Endothelial cell of umbilical vein (primary cell): ENCODE data around the gene UBE2E2. TPM values are rescaled to one million over a fixed set of nuclear protein-coding genes. Genes with fewer than 3 reads are reported as not detected.

Experiments used
- BruUV-seq: library from RNA; stranded (reverse); fragments of 400-500 nt; replicated peaks from 2 replicates; lab custom pipeline; 2021; lab: Mats Ljungman, UMichigan
- CTCF ChIA-PET: fragments of 300-600, 350-600 bp; sonication (Branson Sonifier 250); formaldehyde crosslinking; loops from one replicate; lab custom pipeline; 2021; ENCODE audit warnings: antibody characterized with exemption, inconsistent platforms; lab: Charles Lee
- POLR2A ChIA-PET: fragments of 300-600, 350-600 bp; sonication (Branson Sonifier 250); formaldehyde crosslinking; loops from one replicate; lab custom pipeline; 2021; ENCODE audit warnings: antibody characterized with exemption, inconsistent platforms; lab: Charles Lee
- DNase-seq: peaks from one replicate; pipeline ENCODE4 v3.0.0-alpha.2; 2011; ENCODE audit warnings: low read depth, low spot score
- FAIRE-seq: peaks from 2 replicates; lab custom pipeline; 2011; peaks lifted over from hg19 to GRCh38; lab: Jason Lieb, UNC
- H2AFZ ChIP-seq: 2 replicates; pipeline ENCODE4 v1.6.0; 2012; ENCODE audit warnings: low read depth, low read length, control low read depth, inconsistent platforms
- H3K27ac ChIP-seq: 2 replicates; pipeline ENCODE4 v1.5.1; 2011; ENCODE audit warnings: low read depth, mild to moderate bottlenecking, control low read depth, low read length, moderate library complexity; ENCODE audit not compliant: insufficient read depth
- H3K27me3 ChIP-seq, 2 experiments: 2 replicates each; pipeline versions ENCODE4 v1.6.0 to v1.6.1; 2011; ENCODE audit warnings: low read length in 2 of 2, mixed read lengths in 1 of 2; ENCODE audit not compliant: control insufficient read depth in 2 of 2, insufficient read depth in 2 of 2
- H3K36me3 ChIP-seq, 2 experiments: 2 replicates in 1 of 2; 3 replicates in 1 of 2; pipeline ENCODE4 v1.5.1; 2011; ENCODE audit warnings: low read length in 2 of 2, mild to moderate bottlenecking in 1 of 2, moderate library complexity in 1 of 2; ENCODE audit not compliant: control insufficient read depth in 2 of 2, insufficient read depth in 2 of 2; ENCODE audit errors: extremely low read depth in 1 of 2
- H3K4me1 ChIP-seq: 3 replicates; pipeline ENCODE4 v1.5.1; 2011; ENCODE audit warnings: mild to moderate bottlenecking, low read length; ENCODE audit not compliant: control insufficient read depth, insufficient read depth; ENCODE audit errors: extremely low read depth
- H3K4me2 ChIP-seq: 2 replicates; pipeline ENCODE4 v1.6.1; 2011; ENCODE audit warnings: low read length, control low read depth, mixed read lengths; ENCODE audit not compliant: insufficient read depth
- H3K4me3 ChIP-seq, 3 experiments: fragments of 200-600 bp in 1 of 3; sonication (generic), shearing (Covaris generic) in 1 of 3; replicated peaks in 1 of 3; 2 replicates each; pipeline ENCODE4 v1.5.1; 2011 to 2016; ENCODE audit warnings: control low read depth in 3 of 3, low read length in 3 of 3, mild to moderate bottlenecking in 2 of 3, inconsistent platforms in 1 of 3, low read depth in 1 of 3, moderate library complexity in 1 of 3; ENCODE audit not compliant: insufficient read depth in 1 of 3
- H3K79me2 ChIP-seq: 2 replicates; pipeline ENCODE4 v1.6.0; 2012; ENCODE audit warnings: low read length, inconsistent platforms; ENCODE audit not compliant: control insufficient read depth, insufficient read depth
- H3K9ac ChIP-seq: replicated peaks from 2 replicates; pipeline ENCODE3; 2011; ENCODE audit warnings: low read length, control low read depth; ENCODE audit not compliant: insufficient read depth; ENCODE audit errors: extremely low read depth
- H3K9me1 ChIP-seq: replicated peaks from 3 replicates; pipeline ENCODE4 v1.6.0; 2011; ENCODE audit warnings: mild to moderate bottlenecking, low read length; ENCODE audit not compliant: control insufficient read depth, insufficient read depth; ENCODE audit errors: extremely low read depth
- H3K9me3 ChIP-seq: replicated peaks from 2 replicates; pipeline ENCODE4 v1.5.1; 2012; ENCODE audit warnings: low read length, inconsistent platforms; ENCODE audit not compliant: control insufficient read depth, insufficient read depth
- H4K20me1 ChIP-seq: replicated peaks from 2 replicates; pipeline ENCODE3; 2011; ENCODE audit warnings: mild to moderate bottlenecking, low read length; ENCODE audit not compliant: control insufficient read depth, insufficient read depth; ENCODE audit errors: extremely low read depth
- CTCF ChIP-seq, 2 donors: IDR thresholded peaks; 1 replicate in 1 of 2; 2 replicates in 1 of 2; pipeline ENCODE4 v1.5.1; 2011; ENCODE audit warnings: low read length in 2 of 2, mild to moderate bottlenecking in 2 of 2, moderate library complexity in 2 of 2, control low read depth in 1 of 2, inconsistent platforms in 1 of 2, low read depth in 1 of 2; ENCODE audit not compliant: insufficient read depth in 1 of 2; ENCODE audit errors: extremely low read depth in 1 of 2
- EZH2 ChIP-seq: IDR thresholded peaks from 2 replicates; pipeline ENCODE4 v1.6.1; 2012; ENCODE audit warnings: borderline replicate concordance, low read depth, mild to moderate bottlenecking, moderate library complexity, low read length, inconsistent platforms; ENCODE audit not compliant: severe bottlenecking
- FOS ChIP-seq: IDR thresholded peaks from 2 replicates; pipeline ENCODE4 v1.6.1; 2011; ENCODE audit warnings: mild to moderate bottlenecking, low read length, moderate library complexity, borderline replicate concordance; ENCODE audit not compliant: insufficient read depth
- GATA2 ChIP-seq: IDR thresholded peaks from 2 replicates; pipeline ENCODE4 v1.7.0; 2011; ENCODE audit warnings: low read depth, mild to moderate bottlenecking, moderate library complexity, mixed read lengths, low read length; ENCODE audit not compliant: insufficient read length, insufficient read depth
- JUN ChIP-seq: IDR thresholded peaks from 2 replicates; pipeline ENCODE4 v1.6.1; 2011; ENCODE audit warnings: borderline replicate concordance, low read depth; ENCODE audit not compliant: insufficient read length, insufficient read depth
- MAX ChIP-seq: IDR thresholded peaks from 2 replicates; pipeline ENCODE4 v1.6.1; 2011; ENCODE audit not compliant: insufficient read depth, insufficient read length
- MYC ChIP-seq: IDR thresholded peaks from one replicate; pipeline ENCODE4 v1.6.1; 2011; ENCODE audit warnings: mild to moderate bottlenecking, low read depth, low read length
- POLR2A ChIP-seq: IDR thresholded peaks from 2 replicates; pipeline ENCODE4 v1.6.1; 2012; ENCODE audit warnings: low read depth, mild to moderate bottlenecking, control low read depth, low read length
- POLR2AphosphoS5 ChIP-seq: IDR thresholded peaks from 2 replicates; pipeline ENCODE4 v1.6.1; 2012; ENCODE audit warnings: low read depth, mild to moderate bottlenecking, control low read depth, low read length, moderate library complexity; ENCODE audit not compliant: insufficient read depth
- dilution Hi-C: fragments of 300-500 bp; cut with MboI; formaldehyde crosslinking; loops from one replicate; pipeline ENCODE4 v1.15.0; 2019; ENCODE audit warnings: low sequenced_read_pairs; ENCODE audit not compliant: extremely low pct_ligation_motif_present
- intact Hi-C: fragments of 100-400 bp; cut with micrococcal nuclease; formaldehyde crosslinking; loops from one replicate; pipeline ENCODE4 v1.10.0; 2022
- polyA plus RNA-seq, 4 experiments: library from polyadenylated mRNA; depleted of rRNA in 3 of 4; stranded (reverse) in 3 of 4; unstranded in 1 of 4; fragments of >200 nt; gene quantifications; 2 replicates each; pipeline versions ENCODE4 v1.2.1 to v1.2.3, GENCODE V29; 2011 to 2012; ENCODE audit warnings: missing spikeins in 1 of 4
- total RNA-seq: library from RNA; stranded (reverse); gene quantifications from 2 replicates; pipeline ENCODE4 v1.2.3, GENCODE V29; 2021

UBE2E2 gene
- total and polyA plus RNA-seq, 2 donors (not counting 3 experiments of a cell fraction or from before 2014, with no cell fraction given), result 37.0 to 45.4 TPM

GRCh38 chr3:23264413-23264812 lies 61.3 kb downstream of the UBE2E2 start:
- POLR2A ChIA-PET, result no interaction called here
- Histone ChIP-seq H3K9ac (no peak overlapping the region), H3K27ac (no peak overlapping the region), H4K20me1 (no peaks in the 10 kb centered on the region), H2AFZ (no peak overlapping the region), H3K9me3 (no peaks in the 10 kb centered on the region), H3K79me2 (peaks cover 2% of the 10 kb centered on the region), H3K4me2 (no peak overlapping the region), H3K9me1 (no peaks in the 10 kb centered on the region), H3K27me3 (no peaks in the 10 kb centered on the region), H3K4me1 (peaks cover 13% of the 10 kb centered on the region), H3K4me3 (no peak overlapping the region), H3K36me3 (no peaks in the 10 kb centered on the region)
- no peak for FAIRE-seq
- CTCF ChIA-PET, result interaction anchor here (0.6 to 1.4 kb wide), 2 partner anchors 15 to 629 kb away, joined by 3 read pairs; no protein-coding TSS in a partner anchor
- TF ChIP-seq POLR2A (no peak), MAX (no peak), POLR2AphosphoS5 (no peak), CTCF (IDR thresholded peaks at IDR 0.05; ENCODE audit: extremely low read depth in 1 of 2, insufficient read depth in 1 of 2, low read depth in 1 of 2, low read length in 2 of 2) (no peak), FOS (no peak), EZH2 (no peak), JUN (no peak), MYC (no peak), GATA2 (no peak)
- dilution Hi-C loops (no loop called here), intact Hi-C loops (no loop called here)
- no peak for DNase-seq
- no TSS peak for BruUV-seq
